Neuronal stem cell (in vitro differentiated cells): Measurements from ENCODE around the gene AMFR.

Source experiments
- DNase-seq: peaks from one replicate; pipeline ENCODE4 v3.0.0-alpha.2; 2013; ENCODE audit warnings: low spot score
- H2AFZ ChIP-seq: one replicate; pipeline ENCODE4 v1.6.1; 2013; ENCODE audit warnings: mild to moderate bottlenecking, low read length, inconsistent platforms
- H2AK5ac ChIP-seq: 2 replicates; pipeline ENCODE4 v1.6.1; 2013; ENCODE audit warnings: low read depth, mild to moderate bottlenecking, inconsistent platforms, low read length, moderate library complexity, mixed read lengths
- H2BK120ac ChIP-seq: 2 replicates; pipeline ENCODE4 v1.6.1; 2013; ENCODE audit warnings: low read depth, mild to moderate bottlenecking, inconsistent platforms, low read length, moderate library complexity, mixed read lengths
- H2BK12ac ChIP-seq: one replicate; pipeline ENCODE4 v1.6.1; 2013; ENCODE audit warnings: low read length, inconsistent platforms
- H2BK15ac ChIP-seq: 2 replicates; pipeline ENCODE4 v1.6.1; 2013; ENCODE audit warnings: mild to moderate bottlenecking, low read length, inconsistent platforms, mixed read lengths
- H2BK5ac ChIP-seq: one replicate; pipeline ENCODE4 v1.6.1; 2013; ENCODE audit warnings: inconsistent platforms, mild to moderate bottlenecking, low read length, moderate library complexity
- H3K14ac ChIP-seq: one replicate; pipeline ENCODE4 v1.6.1; 2013; ENCODE audit warnings: low read length, inconsistent platforms
- H3K18ac ChIP-seq: 2 replicates; pipeline ENCODE4 v1.6.1; 2013; ENCODE audit warnings: low read length, inconsistent platforms
- H3K23ac ChIP-seq: 2 replicates; pipeline ENCODE4 v1.6.1; 2013; ENCODE audit warnings: low read depth, mild to moderate bottlenecking, mixed read lengths, low read length, inconsistent platforms; ENCODE audit not compliant: poor library complexity
- H3K27ac ChIP-seq: replicated peaks from 3 replicates; pipeline ENCODE4 v1.5.1; 2013; ENCODE audit warnings: low read length, inconsistent platforms
- H3K27me3 ChIP-seq, 3 experiments: 2 replicates each; pipeline ENCODE4 v1.6.1; 2013; ENCODE audit warnings: low read length in 3 of 3, mild to moderate bottlenecking in 2 of 3, inconsistent platforms in 1 of 3, low read depth in 1 of 3, mixed read lengths in 1 of 3, moderate library complexity in 1 of 3; ENCODE audit not compliant: control insufficient read depth in 3 of 3, insufficient read depth in 3 of 3
- H3K36me3 ChIP-seq, 2 donors: replicated peaks in 1 of 2; 2 replicates each; pipeline ENCODE4 v1.6.1; 2013; ENCODE audit warnings: low read length in 2 of 2; ENCODE audit not compliant: control insufficient read depth in 2 of 2, insufficient read depth in 2 of 2
- H3K4ac ChIP-seq: 2 replicates; pipeline ENCODE4 v1.6.1; 2013; ENCODE audit warnings: inconsistent platforms, mild to moderate bottlenecking, low read length, moderate library complexity
- H3K4me1 ChIP-seq, 2 donors: 1 replicate in 1 of 2; 2 replicates in 1 of 2; pipeline ENCODE4 v1.6.1; 2013; ENCODE audit warnings: low read length in 2 of 2, low read depth in 1 of 2; ENCODE audit not compliant: control insufficient read depth in 2 of 2, insufficient read depth in 1 of 2
- H3K4me2 ChIP-seq: one replicate; pipeline ENCODE4 v1.6.1; 2013; ENCODE audit warnings: mild to moderate bottlenecking, low read length, inconsistent platforms; ENCODE audit not compliant: insufficient read depth, poor library complexity, severe bottlenecking
- H3K4me3 ChIP-seq, 2 donors: 2 replicates each; pipeline ENCODE4 v1.5.1; 2013; ENCODE audit warnings: low read length in 2 of 2, mild to moderate bottlenecking in 2 of 2, inconsistent platforms in 1 of 2, moderate library complexity in 1 of 2
- H3K79me1 ChIP-seq: one replicate; pipeline ENCODE4 v1.6.1; 2013; ENCODE audit warnings: low read depth, mild to moderate bottlenecking, inconsistent platforms, low read length, moderate library complexity
- H3K9ac ChIP-seq: one replicate; pipeline ENCODE4 v1.6.1; 2013; ENCODE audit warnings: mild to moderate bottlenecking, low read depth, low read length, inconsistent platforms; ENCODE audit not compliant: poor library complexity
- H3K9me3 ChIP-seq, 2 donors: replicated peaks in 1 of 2; 2 replicates each; pipeline versions ENCODE3 to v1.6.1; 2013; ENCODE audit warnings: low read length in 2 of 2, mild to moderate bottlenecking in 2 of 2, inconsistent platforms in 1 of 2, low read depth in 1 of 2, mixed read lengths in 1 of 2, moderate library complexity in 1 of 2; ENCODE audit not compliant: control insufficient read depth in 2 of 2, insufficient read depth in 1 of 2
- H4K8ac ChIP-seq: one replicate; pipeline ENCODE4 v1.6.1; 2013; ENCODE audit warnings: low read depth, mild to moderate bottlenecking, inconsistent platforms, low read length, moderate library complexity
- H4K91ac ChIP-seq: one replicate; pipeline ENCODE4 v1.6.1; 2013; ENCODE audit warnings: low read length, low read depth, mild to moderate bottlenecking, inconsistent platforms; ENCODE audit not compliant: poor library complexity
- WGBS, 2 donors: extraction: QIAGEN DNeasy Blood & Tissue Kit; methylation state at CpG; one replicate each; pipeline ENCODE4 v1.1.7; 2013; ENCODE audit warnings: missing lambda C conversion rate in 2 of 2, mixed read lengths in 1 of 2; ENCODE audit not compliant: insufficient read length in 2 of 2, insufficient replicate concordance in 1 of 2; ENCODE audit errors: extremely low coverage in 2 of 2; 5-methylcytosine and 5-hydroxymethylcytosine counted together

AMFR gene

GRCh38 chr16:56460101-56460500 is 34.8 kb upstream of the AMFR start:
- no peak overlapping the region for H2BK5ac ChIP-seq
- no CpG with 5 or more reads among the region's 2 CpGs for WGBS, 2 donors
- H3K14ac ChIP-seq, result no peak overlapping the region
- no peak overlapping the region for H2BK12ac ChIP-seq
- H2BK120ac ChIP-seq, result no peak overlapping the region
- no peak overlapping the region for H2AFZ ChIP-seq
- H3K4ac ChIP-seq, result no peak overlapping the region
- peaks cover 18 to 92% of the 10 kb centered on the region in 2 donors for H3K36me3 ChIP-seq
- H3K4me2 ChIP-seq, result no peak overlapping the region
- H3K4me1 ChIP-seq, result peaks cover 0 to 2% of the 10 kb centered on the region in 2 donors
- H2BK15ac ChIP-seq, result no peak overlapping the region
- DNase-seq, result no peak
- no peak overlapping the region for H4K91ac ChIP-seq
- no peak overlapping the region for H3K9ac ChIP-seq
- no peak overlapping the region for H2AK5ac ChIP-seq
- H3K79me1 ChIP-seq, result no peaks in the 10 kb centered on the region
- no peak overlapping the region for H3K18ac ChIP-seq
- no peak overlapping the region for H4K8ac ChIP-seq
- no peak overlapping the region for H3K4me3 ChIP-seq
- H3K23ac ChIP-seq, result no peak overlapping the region
- no peaks in the 10 kb centered on the region for H3K9me3 ChIP-seq
- H3K27ac ChIP-seq, result no peak overlapping the region
- no peaks in the 10 kb centered on the region for H3K27me3 ChIP-seq

DNA sequence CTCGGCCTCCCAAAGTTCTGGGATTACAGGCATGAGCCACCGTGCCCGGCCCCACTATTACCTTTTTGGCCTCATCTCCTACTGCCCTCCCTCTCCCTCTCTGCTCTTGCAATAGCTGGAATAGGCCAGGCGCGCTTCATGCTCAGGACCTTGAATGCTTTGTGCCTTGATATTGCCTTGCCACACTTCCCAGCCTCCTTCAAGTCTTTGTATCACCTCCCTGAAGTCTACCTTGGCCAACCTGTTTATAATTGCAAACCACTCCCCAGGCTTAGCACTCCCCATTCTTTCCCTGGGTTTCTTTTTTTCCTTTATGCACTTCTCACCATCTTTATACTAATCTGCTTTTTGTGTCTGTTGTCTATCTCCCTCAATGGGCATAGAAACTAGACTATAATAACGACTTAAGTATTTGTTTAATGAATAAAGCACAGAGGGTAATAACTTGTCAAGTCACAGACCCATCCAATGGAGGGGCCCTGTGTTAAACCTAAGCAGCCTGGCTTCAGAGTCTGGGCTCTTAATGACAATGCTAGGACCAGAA is 32.7 kb upstream of the AMFR start:
- Histone ChIP-seq H3K4me3 (no peak overlapping the region), H3K79me1 (no peaks in the 10 kb centered on the region), H3K36me3 (peaks cover 25 to 93% of the 10 kb centered on the region in 2 donors), H3K9ac (no peak overlapping the region), H3K4me2 (no peak overlapping the region), H4K8ac (no peak overlapping the region), H2AK5ac (no peak overlapping the region), H3K9me3 (no peaks in the 10 kb centered on the region), H2BK5ac (no peak overlapping the region), H2BK12ac (no peak overlapping the region), H2BK15ac (no peak overlapping the region), H3K4me1 (peaks cover 0 to 2% of the 10 kb centered on the region in 2 donors), H3K23ac (no peak overlapping the region), H4K91ac (no peak overlapping the region), H3K18ac (no peak overlapping the region), H2AFZ (no peak overlapping the region), H3K4ac (no peak overlapping the region), H3K27me3 (no peaks in the 10 kb centered on the region), H3K27ac (no peak overlapping the region), H3K14ac (no peak overlapping the region), H2BK120ac (no peak overlapping the region)
- DNase-seq, result no peak
- whole genome bisulfite sequencing, 2 donors, result no CpG with 5 or more reads among the region's 6 CpGs

DNA sequence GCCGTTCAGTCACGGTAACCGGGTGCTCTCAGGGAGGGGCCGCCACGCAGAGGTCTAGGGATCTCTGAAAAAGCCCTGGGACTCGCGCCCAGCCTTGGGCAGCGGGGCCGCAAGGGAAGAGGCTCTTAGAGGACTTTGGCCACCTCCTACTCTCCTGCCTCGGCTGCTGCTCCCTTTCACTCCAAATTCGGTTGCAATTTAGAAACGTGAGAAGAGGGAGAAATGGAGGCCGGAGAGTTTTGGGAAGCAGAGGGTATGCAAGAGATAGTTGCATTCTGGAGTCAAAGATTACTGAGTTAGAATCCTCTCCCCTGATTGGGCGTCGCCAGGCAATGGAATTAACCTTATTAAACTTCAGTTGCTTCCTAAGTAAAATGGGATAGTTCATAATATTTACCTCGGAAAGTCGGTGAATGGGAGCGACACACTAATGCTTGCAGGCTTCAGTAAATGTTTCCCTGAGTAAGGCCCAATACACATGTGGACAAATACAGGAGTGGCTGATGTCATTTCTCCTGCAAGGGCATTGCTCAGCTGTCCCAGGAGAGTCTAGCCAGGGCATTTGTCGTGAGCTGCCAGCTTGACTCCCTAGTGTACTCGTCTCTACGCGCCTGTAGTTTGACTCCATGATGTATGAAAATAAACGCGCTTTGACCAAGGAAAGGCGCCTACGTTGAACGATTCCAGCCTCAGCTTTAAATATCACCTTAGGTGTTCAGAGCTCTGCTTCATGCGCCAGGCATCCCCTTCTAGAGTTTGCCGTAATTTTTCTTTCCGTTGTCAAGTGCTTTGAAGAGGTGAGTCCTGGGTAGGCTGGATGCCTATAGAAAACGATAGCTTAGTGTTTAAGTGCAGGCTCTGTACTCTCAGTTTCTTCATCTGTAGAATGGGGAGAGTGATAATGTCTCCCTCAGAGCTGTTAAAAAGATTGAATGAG is 26.7 kb upstream of the AMFR start:
- no peak overlapping the region for H2BK12ac ChIP-seq
- no CpG with 5 or more reads among the region's 31 CpGs for WGBS, 2 donors
- no peak overlapping the region for H2BK15ac ChIP-seq
- no peak overlapping the region for H3K23ac ChIP-seq
- H2BK120ac ChIP-seq, result no peak overlapping the region
- peak overlapping the region; percentile 90 for H2AFZ ChIP-seq
- no peaks in the 10 kb centered on the region for H3K27me3 ChIP-seq
- no peak overlapping the region for H3K9ac ChIP-seq
- no peak overlapping the region for H2AK5ac ChIP-seq
- H3K36me3 ChIP-seq, result peaks cover 16 to 60% of the 10 kb centered on the region in 2 donors
- H3K9me3 ChIP-seq, result no peaks in the 10 kb centered on the region
- no peak overlapping the region for H2BK5ac ChIP-seq
- H3K27ac ChIP-seq, result no peak overlapping the region
- peak overlapping the region; percentile 75 to 93 for H3K4me3 ChIP-seq
- H3K79me1 ChIP-seq, result peaks cover 6% of the 10 kb centered on the region
- no peak overlapping the region for H4K8ac ChIP-seq
- no peak overlapping the region for H3K4ac ChIP-seq
- peak overlapping the region; percentile 11 for H3K18ac ChIP-seq
- no peak for DNase-seq
- H3K4me2 ChIP-seq, result peak overlapping the region; percentile 79
- no peak overlapping the region for H3K14ac ChIP-seq
- H4K91ac ChIP-seq, result no peak overlapping the region
- peaks cover 11 to 12% of the 10 kb centered on the region in 2 donors for H3K4me1 ChIP-seq
